H9 (cell line): Measurements from ENCODE around the gene STRIP1. TPM values are rescaled to one million over a fixed set of nuclear protein-coding genes. Genes with fewer than 3 reads are reported as not detected.

Experiments used
- DNase-seq: peaks from one replicate; pipeline ENCODE4 v3.0.0-alpha.2; 2017
- H2AFZ ChIP-seq: one replicate; pipeline ENCODE4 v1.6.1; 2013; ENCODE audit warnings: mild to moderate bottlenecking, low read length, control low read depth, moderate library complexity
- H2AK5ac ChIP-seq: 2 replicates; pipeline ENCODE4 v1.6.1; 2013; ENCODE audit warnings: low read length, control low read depth, mixed read lengths; ENCODE audit not compliant: insufficient read length
- H2BK120ac ChIP-seq: one replicate; pipeline ENCODE4 v1.6.1; 2013; ENCODE audit warnings: low read depth, mild to moderate bottlenecking, low read length, control low read depth, inconsistent platforms; ENCODE audit not compliant: poor library complexity, severe bottlenecking
- H2BK12ac ChIP-seq: 2 replicates; pipeline ENCODE4 v1.6.1; 2013; ENCODE audit warnings: low read length, control low read depth, mixed read lengths, low read depth; ENCODE audit not compliant: insufficient read length
- H2BK15ac ChIP-seq: 2 replicates; pipeline ENCODE4 v1.6.1; 2013; ENCODE audit warnings: low read depth, low read length, control low read depth
- H2BK20ac ChIP-seq: one replicate; pipeline ENCODE4 v1.6.1; 2013; ENCODE audit warnings: low read depth, mild to moderate bottlenecking, low read length, control low read depth, inconsistent platforms; ENCODE audit not compliant: poor library complexity, severe bottlenecking
- H2BK5ac ChIP-seq: 2 replicates; pipeline ENCODE4 v1.6.1; 2013; ENCODE audit warnings: low read length, control low read depth, mixed read lengths; ENCODE audit not compliant: insufficient read length
- H3K14ac ChIP-seq: 2 replicates; pipeline ENCODE4 v1.6.1; 2013; ENCODE audit warnings: low read length, control low read depth; ENCODE audit not compliant: insufficient read depth
- H3K18ac ChIP-seq: 2 replicates; pipeline ENCODE4 v1.6.1; 2013; ENCODE audit warnings: low read depth, mild to moderate bottlenecking, mixed read lengths, low read length, control low read depth; ENCODE audit not compliant: insufficient read length
- H3K23ac ChIP-seq: 2 replicates; pipeline ENCODE4 v1.6.1; 2013; ENCODE audit warnings: low read length, control low read depth, mixed read lengths, low read depth; ENCODE audit not compliant: insufficient read length
- H3K23me2 ChIP-seq: 2 replicates; pipeline ENCODE4 v1.6.1; 2013; ENCODE audit warnings: low read depth, mild to moderate bottlenecking, mixed read lengths, low read length, control low read depth; ENCODE audit not compliant: insufficient read length, poor library complexity, severe bottlenecking
- H3K27ac ChIP-seq: 2 replicates; pipeline ENCODE4 v1.5.1; 2013; ENCODE audit warnings: low read length, control low read depth, mixed read lengths, low read depth; ENCODE audit not compliant: insufficient read length
- H3K27me3 ChIP-seq: 2 replicates; pipeline ENCODE4 v1.6.1; 2013; ENCODE audit warnings: low read length, control low read depth, inconsistent platforms; ENCODE audit not compliant: insufficient read depth
- H3K4ac ChIP-seq: 2 replicates; pipeline ENCODE4 v1.6.1; 2013; ENCODE audit warnings: low read depth, mild to moderate bottlenecking, control low read depth, inconsistent platforms, low read length, moderate library complexity
- H3K4me1 ChIP-seq: 2 replicates; pipeline ENCODE4 v1.6.1; 2013; ENCODE audit warnings: low read length, control low read depth, inconsistent platforms; ENCODE audit not compliant: insufficient read depth
- H3K4me2 ChIP-seq: 2 replicates; pipeline ENCODE4 v1.6.1; 2013; ENCODE audit warnings: low read length, control low read depth, mixed read lengths; ENCODE audit not compliant: insufficient read length, insufficient read depth
- H3K56ac ChIP-seq: 2 replicates; pipeline ENCODE4 v1.6.1; 2013; ENCODE audit warnings: low read depth, mild to moderate bottlenecking, mixed read lengths, low read length, control low read depth; ENCODE audit not compliant: insufficient read length
- H3K79me1 ChIP-seq: 2 replicates; pipeline ENCODE4 v1.6.1; 2013; ENCODE audit warnings: low read depth, mild to moderate bottlenecking, moderate library complexity, low read length, control low read depth, inconsistent platforms; ENCODE audit not compliant: insufficient read depth, poor library complexity, severe bottlenecking
- H3K79me2 ChIP-seq: 2 replicates; pipeline ENCODE4 v1.6.1; 2013; ENCODE audit warnings: low read length, control low read depth, inconsistent platforms; ENCODE audit not compliant: insufficient read depth
- H3K9ac ChIP-seq: 2 replicates; pipeline ENCODE4 v1.6.1; 2013; ENCODE audit warnings: low read length, control low read depth, mixed read lengths; ENCODE audit not compliant: insufficient read length; ENCODE audit errors: extremely low read depth
- H3K9me3 ChIP-seq: one replicate; pipeline ENCODE4 v1.6.1; 2013; ENCODE audit warnings: low read depth, low read length, inconsistent platforms; ENCODE audit not compliant: control insufficient read depth
- H3T11ph ChIP-seq: one replicate; pipeline ENCODE4 v1.6.1; 2013; ENCODE audit warnings: mild to moderate bottlenecking, low read length, control low read depth, inconsistent platforms
- H4K20me1 ChIP-seq: one replicate; pipeline ENCODE4 v1.6.1; 2013; ENCODE audit not compliant: control insufficient read depth, insufficient read length, insufficient read depth
- H4K5ac ChIP-seq: 2 replicates; pipeline ENCODE4 v1.6.1; 2013; ENCODE audit warnings: low read depth, mild to moderate bottlenecking, mixed read lengths, low read length, control low read depth; ENCODE audit not compliant: insufficient read length
- H4K8ac ChIP-seq: replicated peaks from 2 replicates; pipeline ENCODE4 v1.6.1; 2013; ENCODE audit warnings: low read length, control low read depth, mixed read lengths, low read depth; ENCODE audit not compliant: insufficient read length
- H4K91ac ChIP-seq: 2 replicates; pipeline ENCODE4 v1.6.1; 2013; ENCODE audit warnings: low read depth, mild to moderate bottlenecking, moderate library complexity, mixed read lengths, low read length, control low read depth; ENCODE audit not compliant: insufficient read length
- H3K27ac Mint-ChIP-seq, 3 experiments: 2 replicates in 2 of 3; 3 replicates in 1 of 3; pipeline ENCODE4 v1.8.0; 2020 to 2021; ENCODE audit warnings: mixed read lengths in 3 of 3, mild to moderate bottlenecking in 1 of 3, moderate library complexity in 1 of 3
- H3K27me3 Mint-ChIP-seq: 2 replicates; pipeline ENCODE4 v1.8.0; 2021; ENCODE audit warnings: low read depth, mild to moderate bottlenecking, moderate library complexity, mixed read lengths
- H3K36me3 Mint-ChIP-seq, 3 experiments: 2 replicates in 2 of 3; 3 replicates in 1 of 3; pipeline ENCODE4 v1.8.0; 2020 to 2021; ENCODE audit warnings: low read depth in 3 of 3, mixed read lengths in 3 of 3; ENCODE audit not compliant: insufficient read depth in 1 of 3
- H3K4me1 Mint-ChIP-seq, 2 experiments: 2 replicates each; pipeline ENCODE4 v1.8.0; 2020; ENCODE audit warnings: mixed read lengths in 2 of 2
- H3K4me3 Mint-ChIP-seq, 2 experiments: 2 replicates in 1 of 2; 3 replicates in 1 of 2; pipeline ENCODE4 v1.8.0; 2020 to 2021; ENCODE audit warnings: mild to moderate bottlenecking in 2 of 2, mixed read lengths in 2 of 2, moderate library complexity in 1 of 2
- H3K9me3 Mint-ChIP-seq, 2 experiments: 2 replicates in 1 of 2; 3 replicates in 1 of 2; pipeline ENCODE4 v1.8.0; 2020; ENCODE audit warnings: mild to moderate bottlenecking in 2 of 2, mixed read lengths in 2 of 2, moderate library complexity in 1 of 2
- CTCF ChIP-seq: fragments of 200-600 bp; sonication (generic); conservative IDR thresholded peaks from 3 replicates; pipeline ENCODE4 v1.8.0; 2021; ENCODE audit warnings: antibody characterized with exemption, mild to moderate bottlenecking
- WGBS: extraction: QIAGEN DNeasy Blood & Tissue Kit; methylation state at CpG from one replicate; pipeline ENCODE4 v1.1.7; 2013; ENCODE audit warnings: missing lambda C conversion rate, low lambda C conversion rate, mixed read lengths; ENCODE audit not compliant: insufficient read length; ENCODE audit errors: extremely low coverage; 5-methylcytosine and 5-hydroxymethylcytosine counted together
- total RNA-seq: library from RNA; stranded (reverse); gene quantifications from 2 replicates; pipeline ENCODE4 v1.2.1, GENCODE V29; 2021

The STRIP1 gene
- total RNA-seq, 1 experiment from 2014 or later, result 43.6 TPM

- H3K36me3 Mint-ChIP-seq, result peaks cover 45 to 57% (median 53%) of the 10 kb centered on the region in 3 experiments
- Histone ChIP-seq H4K91ac (no peak overlapping the region), H4K5ac (no peak overlapping the region), H3K18ac (no peak overlapping the region), H4K20me1 (peaks cover 2% of the 10 kb centered on the region), H3K56ac (no peak overlapping the region), H2BK20ac (no peak overlapping the region), H3K23ac (no peak overlapping the region), H4K8ac (no peak overlapping the region), H2BK12ac (no peak overlapping the region), H3K4me1 (peaks cover 3% of the 10 kb centered on the region; the same call in 1 of the 2 replicates), H3K23me2 (peaks cover 7% of the 10 kb centered on the region), H2BK5ac (no peak overlapping the region), H3K79me2 (peaks cover 6% of the 10 kb centered on the region; the same call in 1 of the 2 replicates), H2BK15ac (no peak overlapping the region), H3K9me3 (no peaks in the 10 kb centered on the region), H3K4ac (no peak overlapping the region), H3K9ac (no peak overlapping the region), H2AK5ac (no peak overlapping the region), H3K4me2 (no peak overlapping the region), H3K79me1 (no peaks in the 10 kb centered on the region), H3K14ac (no peak overlapping the region), H2BK120ac (no peak overlapping the region), H3K27ac (no peak overlapping the region), H2AFZ (no peak overlapping the region), H3T11ph (no peak overlapping the region), H3K27me3 (no peaks in the 10 kb centered on the region)
- TF ChIP-seq CTCF, result no peak
- no CpG with 5 or more reads among the region's 5 CpGs for WGBS
- no peaks in the 10 kb centered on the region for H3K27me3 Mint-ChIP-seq
- H3K4me1 Mint-ChIP-seq, result peaks cover 14 to 19% of the 10 kb centered on the region in 2 experiments
- no peak overlapping the region for H3K4me3 Mint-ChIP-seq
- no peak overlapping the region for H3K27ac Mint-ChIP-seq
- no peak for DNase-seq
- H3K9me3 Mint-ChIP-seq, result no peaks in the 10 kb centered on the region
Measured at GRCh38 chr1:110038271-110038670, 3.8 kb downstream of the STRIP1 start.
